DOHH2 (cell line): ENCODE results near the gene TTC23L.

Experiments used
- EZH2phosphoT487 ChIP-seq: fragments of 200-600 bp; sonication (generic); IDR thresholded peaks from 2 replicates; pipeline ENCODE4 v1.6.1; 2017; ENCODE audit warnings: borderline replicate concordance, mild to moderate bottlenecking, antibody characterized with exemption, low read length, moderate library complexity, mixed read lengths
- TF ChIP-seq, protein P1 (sequence below): fragments of 200-600 bp; sonication (generic); IDR thresholded peaks from one replicate; pipeline ENCODE4 v1.5.1; 2014; ENCODE audit warnings: antibody characterized with exemption, mild to moderate bottlenecking, low read depth, low read length; ENCODE audit not compliant: poor library complexity, severe bottlenecking

DNA sequence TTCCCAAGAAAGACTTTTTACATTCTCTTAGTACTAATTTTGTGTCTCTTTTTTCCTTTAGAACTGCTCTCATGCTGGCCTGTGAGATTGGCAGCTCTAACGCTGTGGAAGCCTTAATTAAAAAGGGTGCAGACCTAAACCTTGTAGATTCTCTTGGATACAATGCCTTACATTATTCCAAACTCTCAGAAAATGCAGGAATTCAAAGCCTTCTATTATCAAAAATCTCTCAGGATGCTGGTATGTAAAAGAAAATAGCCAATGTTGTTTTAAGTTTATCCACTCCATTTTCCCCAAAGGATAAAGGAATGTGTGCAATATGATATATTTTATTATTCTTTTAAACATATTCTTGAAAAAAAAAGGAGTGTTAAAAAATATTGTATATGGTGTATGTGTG, 27.3 kb upstream of the TTC23L start:
- TF ChIP-seq, protein P1, sequence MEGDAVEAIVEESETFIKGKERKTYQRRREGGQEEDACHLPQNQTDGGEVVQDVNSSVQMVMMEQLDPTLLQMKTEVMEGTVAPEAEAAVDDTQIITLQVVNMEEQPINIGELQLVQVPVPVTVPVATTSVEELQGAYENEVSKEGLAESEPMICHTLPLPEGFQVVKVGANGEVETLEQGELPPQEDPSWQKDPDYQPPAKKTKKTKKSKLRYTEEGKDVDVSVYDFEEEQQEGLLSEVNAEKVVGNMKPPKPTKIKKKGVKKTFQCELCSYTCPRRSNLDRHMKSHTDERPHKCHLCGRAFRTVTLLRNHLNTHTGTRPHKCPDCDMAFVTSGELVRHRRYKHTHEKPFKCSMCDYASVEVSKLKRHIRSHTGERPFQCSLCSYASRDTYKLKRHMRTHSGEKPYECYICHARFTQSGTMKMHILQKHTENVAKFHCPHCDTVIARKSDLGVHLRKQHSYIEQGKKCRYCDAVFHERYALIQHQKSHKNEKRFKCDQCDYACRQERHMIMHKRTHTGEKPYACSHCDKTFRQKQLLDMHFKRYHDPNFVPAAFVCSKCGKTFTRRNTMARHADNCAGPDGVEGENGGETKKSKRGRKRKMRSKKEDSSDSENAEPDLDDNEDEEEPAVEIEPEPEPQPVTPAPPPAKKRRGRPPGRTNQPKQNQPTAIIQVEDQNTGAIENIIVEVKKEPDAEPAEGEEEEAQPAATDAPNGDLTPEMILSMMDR: no peak
- no peak for TF ChIP-seq EZH2phosphoT487
